GM19452 (cell line): ENCODE measurements around the gene DNM3.
A peak's percentile ranks its signal among the peaks of the same experiment; 100 is the strongest.
"Not testable (repeated sequence)": the region's sequence is repeated elsewhere in the genome, so short reads cannot be mapped to it uniquely, and the experiment has no call there.

ENCODE experiments used
- ATAC-seq: cut with Tn5 transposase; IDR thresholded peaks from one replicate; pipeline ENCODE4 v1.9.1; 2021; ENCODE audit not compliant: unreplicated experiment

Gene DNM3

GRCh38 chr1:172298911-172299310, 457.6 kb downstream of the DNM3 start:
- ATAC-seq, result no peak

DNA sequence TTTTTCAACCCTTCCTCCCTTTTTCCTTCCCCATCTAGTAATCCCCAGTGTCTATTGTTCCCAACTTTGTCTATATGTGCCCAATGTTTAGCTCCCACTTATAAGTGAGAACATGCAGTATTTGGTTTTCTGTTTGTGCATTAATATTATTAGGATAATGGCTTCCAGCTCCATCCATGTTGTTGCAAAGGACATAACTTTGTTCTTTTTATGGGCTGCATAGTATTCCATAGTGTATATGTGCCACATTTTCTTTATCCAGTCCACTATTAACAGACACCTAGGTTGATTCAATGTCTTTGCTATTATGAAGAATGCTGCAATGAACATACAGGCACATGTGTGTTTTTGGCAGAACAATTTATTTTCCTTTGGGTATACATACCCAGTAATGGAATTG, 458.2 kb downstream of the DNM3 start:
- ATAC-seq, result no peak

DNA sequence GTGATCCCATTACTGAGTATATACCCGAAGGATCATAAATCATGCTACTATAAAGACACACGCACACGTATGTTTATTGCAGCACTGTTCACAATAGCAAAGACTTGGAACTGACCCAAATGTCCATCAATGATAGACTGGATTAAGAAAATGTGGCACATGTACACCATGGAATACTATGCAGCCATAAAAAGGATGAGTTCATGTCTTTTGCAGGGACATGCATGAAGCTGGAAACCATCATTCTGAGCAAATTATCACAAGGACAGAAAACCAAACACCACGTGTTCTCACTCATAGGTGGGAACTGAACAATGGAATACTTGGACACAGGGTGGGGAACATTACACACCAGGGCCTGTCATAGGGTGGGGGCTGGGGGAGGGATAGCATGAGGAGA, 466.2 kb downstream of the DNM3 start:
- not testable (repeated sequence) for ATAC-seq

DNA sequence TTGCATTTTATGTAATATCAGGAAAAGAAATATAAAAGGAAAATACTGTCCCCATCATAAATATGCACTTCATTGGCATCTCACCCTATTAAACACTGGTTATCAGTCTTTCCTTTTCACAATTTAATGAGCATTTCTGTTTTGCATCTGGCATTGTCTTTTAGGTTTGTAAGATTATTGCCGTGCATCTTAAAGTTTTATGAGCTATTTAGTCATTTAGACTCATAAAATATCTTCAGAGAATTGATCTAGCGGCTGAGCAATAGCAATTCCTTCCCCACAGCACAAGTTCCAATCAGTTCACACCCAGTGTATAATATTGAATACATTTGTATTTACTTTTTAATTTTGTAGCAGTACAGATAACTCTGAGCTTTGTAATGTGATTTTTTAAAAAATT, 466.8 kb downstream of the DNM3 start:
- ATAC-seq, result no peak

- no peak for ATAC-seq
Observed at GRCh38 chr1:172308577-172308976, 467.3 kb downstream of the DNM3 start.

- ATAC-seq, result no peak
Observed at GRCh38 chr1:172320733-172321132, 479.4 kb downstream of the DNM3 start.

DNA sequence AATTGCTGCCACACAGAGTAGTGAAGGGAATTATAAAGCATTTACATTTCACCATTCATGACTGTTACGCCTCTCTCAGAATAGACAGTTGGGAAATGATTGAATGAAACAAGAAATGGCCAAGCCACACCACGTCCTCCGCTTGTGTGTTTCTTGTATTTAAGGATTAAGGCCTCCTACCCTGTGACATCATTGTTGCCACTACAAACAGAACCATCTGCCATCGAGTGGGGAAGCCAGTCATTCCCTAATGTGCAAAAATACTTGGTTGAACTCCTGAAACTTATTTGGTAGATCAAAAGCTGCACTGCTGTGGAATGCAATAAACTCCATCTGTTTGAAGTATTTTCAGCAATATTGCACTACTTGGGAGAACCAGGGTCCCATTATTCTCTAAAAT, 480.2 kb downstream of the DNM3 start:
- no peak for ATAC-seq

GRCh38 chr1:172322219-172323061, 481.1 kb downstream of the DNM3 start:
- no peak for ATAC-seq

DNA sequence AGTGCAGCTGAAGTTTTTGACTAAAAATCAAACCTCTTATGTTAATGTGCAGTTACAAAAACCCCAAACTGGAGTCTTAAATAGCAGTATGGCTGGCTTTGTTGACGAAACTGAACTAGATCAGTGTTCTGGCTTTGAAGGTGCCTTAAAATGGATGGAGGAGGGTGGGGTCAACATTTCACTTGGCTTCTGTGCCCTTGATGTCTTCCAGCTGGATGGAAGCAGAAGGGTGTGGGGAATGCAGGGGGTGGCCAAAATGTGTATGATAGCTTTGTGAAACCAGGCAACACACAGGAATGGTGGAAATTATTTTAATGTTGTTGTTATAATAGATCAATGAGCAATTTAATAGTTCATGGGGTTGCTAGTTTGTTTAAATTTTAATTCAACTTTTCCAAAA, 482.4 kb downstream of the DNM3 start:
- no peak for ATAC-seq

- ATAC-seq, result no peak
Observed at GRCh38 chr1:172324086-172324485, 482.8 kb downstream of the DNM3 start.

DNA sequence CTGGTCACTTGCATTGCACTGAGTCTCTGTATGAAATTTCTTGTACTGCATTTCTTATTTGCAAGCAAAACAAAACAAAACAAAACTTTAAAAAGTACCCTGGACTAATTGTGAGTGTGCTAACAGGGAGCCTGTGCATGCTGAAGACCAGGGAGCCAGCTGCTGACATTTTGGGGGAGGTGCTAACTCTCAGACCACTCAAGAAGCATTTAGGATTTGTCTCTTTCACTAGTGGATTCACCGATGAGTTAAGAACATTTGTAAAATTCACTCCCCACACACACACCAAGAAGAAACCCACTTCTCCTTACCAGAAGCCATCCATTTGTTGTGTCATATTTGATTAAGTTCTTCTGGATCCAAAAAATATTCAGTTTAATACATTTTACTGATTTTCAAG, 483.5 kb downstream of the DNM3 start:
- ATAC-seq, result no peak

- no peak for ATAC-seq
Observed at GRCh38 chr1:172325531-172325930, 484.2 kb downstream of the DNM3 start.

GRCh38 chr1:172326136-172326535, 484.8 kb downstream of the DNM3 start:
- no peak for ATAC-seq

- ATAC-seq, result no peak
Observed at GRCh38 chr1:172328266-172328665, 487.0 kb downstream of the DNM3 start.

GRCh38 chr1:172332230-172332629, 490.9 kb downstream of the DNM3 start:
- ATAC-seq, result no peak

DNA sequence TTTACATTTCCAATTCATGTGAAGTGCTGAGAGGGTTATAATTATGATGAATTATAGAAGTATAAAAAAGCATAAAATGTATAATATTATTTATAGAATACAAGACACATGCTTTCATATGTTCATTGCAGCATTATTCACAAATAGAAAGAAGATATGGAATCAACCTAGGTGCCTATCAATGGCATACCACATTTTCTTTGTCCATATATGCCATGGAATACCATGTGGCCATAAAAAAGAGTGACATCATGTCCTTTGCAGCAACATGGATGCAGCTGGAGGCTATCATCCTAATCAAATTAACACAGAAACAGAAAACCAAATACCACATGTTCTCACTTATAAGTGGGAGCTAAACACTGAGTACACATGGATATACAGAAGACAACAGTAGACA, 494.1 kb downstream of the DNM3 start:
- no peak for ATAC-seq

DNA sequence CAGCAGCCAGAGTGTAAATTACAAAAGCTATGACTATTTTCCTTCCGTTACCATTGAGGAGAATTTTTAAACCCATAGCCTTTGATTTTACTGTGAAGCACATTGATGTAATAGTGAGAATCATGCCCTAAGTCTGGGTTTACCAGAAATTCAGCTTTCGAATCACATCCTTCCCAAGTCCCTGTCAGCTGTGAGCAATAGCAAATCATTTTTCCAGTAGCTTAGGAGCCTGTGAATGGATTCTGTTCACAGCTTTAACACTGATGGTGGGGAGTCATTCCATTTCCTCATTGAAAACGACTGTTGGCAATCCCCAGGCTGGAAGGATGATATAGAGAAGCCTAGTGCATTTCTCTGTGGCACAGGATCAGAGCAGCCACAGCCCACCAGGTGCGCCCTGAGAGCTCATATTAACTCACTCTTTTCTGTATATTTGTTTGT, 497.0 kb downstream of the DNM3 start:
- peak; percentile 47 for ATAC-seq

GRCh38 chr1:172339842-172340241, 498.5 kb downstream of the DNM3 start:
- ATAC-seq, result no peak

- no peak for ATAC-seq
Observed at GRCh38 chr1:172340520-172340919, 499.2 kb downstream of the DNM3 start.

DNA sequence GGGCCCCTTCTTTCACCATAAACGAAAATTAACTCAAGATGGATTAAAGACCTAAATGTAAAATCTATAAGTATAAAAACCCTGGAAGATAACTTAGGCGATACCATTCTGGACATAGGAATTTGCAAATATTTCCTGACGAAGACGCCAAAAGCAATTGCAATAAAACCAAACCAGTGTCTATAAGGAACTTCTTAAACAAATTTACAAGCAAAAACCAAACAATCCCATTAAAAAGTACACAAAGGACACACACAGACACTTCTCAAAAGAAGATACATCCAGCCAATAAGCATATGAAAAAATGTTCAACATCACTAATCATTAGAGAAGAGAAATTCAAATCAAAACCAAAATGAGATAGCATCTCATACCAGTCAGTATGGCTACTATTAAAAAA, 500.4 kb downstream of the DNM3 start:
- no peak for ATAC-seq

DNA sequence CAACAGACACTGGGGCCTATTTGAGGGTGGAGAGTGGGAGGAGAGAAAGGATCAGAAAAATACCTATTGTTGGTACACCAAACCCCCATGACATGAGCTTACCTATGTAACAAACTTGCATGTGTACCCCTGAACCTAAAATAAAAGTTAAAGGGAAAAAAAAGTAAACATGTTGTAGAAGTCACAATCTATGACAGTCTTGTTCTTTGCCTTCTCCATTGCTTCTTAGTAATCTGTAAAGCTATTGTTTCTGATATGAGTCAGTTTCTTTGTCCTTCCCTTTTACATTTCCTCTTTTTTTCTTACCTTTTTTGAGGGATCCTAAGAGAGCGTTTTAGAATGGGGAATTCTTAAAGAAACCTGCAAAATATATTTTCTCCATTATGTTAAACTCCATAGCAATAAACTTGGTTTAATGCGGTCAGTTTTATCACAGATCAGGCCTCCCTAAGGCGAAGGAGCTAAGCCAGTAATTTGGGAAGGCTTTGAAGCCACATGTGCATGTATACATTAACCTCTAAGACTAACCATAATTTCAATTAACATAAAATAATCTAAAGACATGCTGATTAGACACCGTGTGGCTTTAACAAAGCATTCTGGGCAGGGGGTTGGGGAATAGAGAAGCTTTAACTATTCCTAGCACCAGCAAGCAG, 501.4 kb downstream of the DNM3 start:
- no peak for ATAC-seq
